Nephron (organoid): Measurements from ENCODE around the gene RBM45.
A peak's percentile ranks its signal among the peaks of the same experiment; 100 is the strongest.

ENCODE experiments used
- H3K27ac Mint-ChIP-seq, 3 experiments: 2 replicates each; pipeline ENCODE4 v1.8.0; 2020; ENCODE audit warnings: mixed read lengths in 3 of 3, mild to moderate bottlenecking in 2 of 3, moderate library complexity in 1 of 3
- H3K27me3 Mint-ChIP-seq: 2 replicates; pipeline ENCODE4 v1.8.0; 2021; ENCODE audit warnings: low read depth, mild to moderate bottlenecking, moderate library complexity, mixed read lengths
- H3K36me3 Mint-ChIP-seq: 2 replicates; pipeline ENCODE4 v1.8.0; 2020; ENCODE audit warnings: low read depth, mixed read lengths
- H3K4me1 Mint-ChIP-seq: 2 replicates; pipeline ENCODE4 v1.8.0; 2020; ENCODE audit warnings: mixed read lengths
- H3K4me3 Mint-ChIP-seq, 3 experiments: 2 replicates each; pipeline ENCODE4 v1.8.0; 2020; ENCODE audit warnings: mild to moderate bottlenecking in 3 of 3, mixed read lengths in 3 of 3, moderate library complexity in 2 of 3
- H3K9me3 Mint-ChIP-seq: 2 replicates; pipeline ENCODE4 v1.8.0; 2020; ENCODE audit warnings: mixed read lengths
- CTCF ChIP-seq, 3 experiments: fragments of 200-600 bp; sonication (generic); IDR thresholded peaks; one replicate each; pipeline ENCODE4 v1.5.0; 2021; ENCODE audit warnings: antibody characterized with exemption in 3 of 3; ENCODE audit not compliant: unreplicated experiment in 3 of 3

Gene RBM45

GRCh38 chr2:178112202-178113152 lies at the start of gene RBM45:
RBM45 (plus strand) TSS chr2:178112437; CDS start chr2:178112547, 110 bp downstream.
- no peaks in the 10 kb centered on the region for H3K36me3 Mint-ChIP-seq
- TF ChIP-seq CTCF (IDR thresholded peaks at IDR 0.05; ENCODE audit: unreplicated experiment in 3 of 3) = peak; percentile 98 to 99 (median 99)
- peaks cover 4% of the 10 kb centered on the region for H3K27me3 Mint-ChIP-seq
- H3K27ac Mint-ChIP-seq = peak within 1 kb of the TSS; percentile 43 to 82 (median 76)
- peak within 1 kb of the TSS; percentile 94 to 99 (median 96) for H3K4me3 Mint-ChIP-seq
- peaks cover 10% of the 10 kb centered on the region for H3K4me1 Mint-ChIP-seq
- H3K9me3 Mint-ChIP-seq = no peaks in the 10 kb centered on the region

- H3K9me3 Mint-ChIP-seq = no peaks in the 10 kb centered on the region
These were observed 45.9 kb upstream of the RBM45 start for GRCh38 chr2:178066324-178066723.

GRCh38 chr2:178066890-178067669 lies 45.2 kb upstream of the RBM45 start:
- Mint-ChIP-seq H3K4me1 (no peaks in the 10 kb centered on the region), H3K4me3 (no peak overlapping the region), H3K27ac (no peak overlapping the region), H3K27me3 (peaks cover 36% of the 10 kb centered on the region), H3K36me3 (no peaks in the 10 kb centered on the region), H3K9me3 (no peaks in the 10 kb centered on the region)
- no peak for TF ChIP-seq CTCF (IDR thresholded peaks at IDR 0.05; ENCODE audit: unreplicated experiment in 3 of 3)

More at GRCh38 chr2:178066324-178066723, 45.9 kb upstream of the RBM45 start:
- no peaks in the 10 kb centered on the region for H3K4me1 Mint-ChIP-seq
- no peak for TF ChIP-seq CTCF (IDR thresholded peaks at IDR 0.05; ENCODE audit: unreplicated experiment in 3 of 3)
- no peak overlapping the region for H3K4me3 Mint-ChIP-seq
- H3K27me3 Mint-ChIP-seq = peaks cover 32% of the 10 kb centered on the region
- H3K36me3 Mint-ChIP-seq = no peaks in the 10 kb centered on the region
- no peak overlapping the region for H3K27ac Mint-ChIP-seq

- H3K9me3 Mint-ChIP-seq = no peaks in the 10 kb centered on the region
- H3K4me1 Mint-ChIP-seq = no peaks in the 10 kb centered on the region
- H3K27me3 Mint-ChIP-seq = peaks cover 52% of the 10 kb centered on the region
- H3K4me3 Mint-ChIP-seq = no peak overlapping the region
- TF ChIP-seq CTCF (IDR thresholded peaks at IDR 0.05; ENCODE audit: unreplicated experiment in 3 of 3) = no peak
- H3K27ac Mint-ChIP-seq = no peak overlapping the region
- H3K36me3 Mint-ChIP-seq = no peaks in the 10 kb centered on the region
These were observed 43.3 kb upstream of the RBM45 start for GRCh38 chr2:178068823-178069454.

- no peaks in the 10 kb centered on the region for H3K9me3 Mint-ChIP-seq
- H3K4me3 Mint-ChIP-seq = no peak overlapping the region
- H3K27ac Mint-ChIP-seq = no peak overlapping the region
- H3K36me3 Mint-ChIP-seq = no peaks in the 10 kb centered on the region
- no peaks in the 10 kb centered on the region for H3K4me1 Mint-ChIP-seq
- no peak for TF ChIP-seq CTCF (IDR thresholded peaks at IDR 0.05; ENCODE audit: unreplicated experiment in 3 of 3)
- peaks cover 55% of the 10 kb centered on the region for H3K27me3 Mint-ChIP-seq
These were observed 42.7 kb upstream of the RBM45 start for GRCh38 chr2:178069551-178069950.
